Liver (tissue), 9 donors: ENCODE results near the gene HMGCL. TPM values are rescaled to one million over a fixed set of nuclear protein-coding genes. Genes with fewer than 3 reads are reported as not detected.
A peak's percentile ranks its signal among the peaks of the same experiment; 100 is the strongest.
"Not testable (repeated sequence)": the region's sequence is repeated elsewhere in the genome, so short reads cannot be mapped to it uniquely, and the experiment has no call there.

Experiments
- DNase-seq: peaks from one replicate; pipeline ENCODE4 v3.0.0-alpha.2; 2017; ENCODE audit warnings: low spot score
- H3K27ac ChIP-seq, 2 donors: one replicate each; pipeline ENCODE4 v1.7.0; 2013; ENCODE audit warnings: inconsistent platforms in 2 of 2, low read length in 2 of 2, control low read depth in 1 of 2, low read depth in 1 of 2, mild to moderate bottlenecking in 1 of 2
- H3K27me3 ChIP-seq, 4 donors: one replicate each; pipeline versions ENCODE4 v1.6.1 to v1.7.0; 2013; ENCODE audit warnings: low read length in 3 of 4, inconsistent platforms in 1 of 4, mild to moderate bottlenecking in 1 of 4, moderate library complexity in 1 of 4; ENCODE audit not compliant: control insufficient read depth in 4 of 4, insufficient read depth in 4 of 4
- H3K36me3 ChIP-seq, 4 donors: one replicate each; pipeline versions ENCODE4 v1.6.1 to v1.7.0; 2013; ENCODE audit warnings: low read length in 3 of 4, mild to moderate bottlenecking in 3 of 4, low read depth in 1 of 4, moderate library complexity in 1 of 4; ENCODE audit not compliant: control insufficient read depth in 4 of 4, insufficient read depth in 3 of 4
- H3K4me1 ChIP-seq, 4 donors: one replicate each; pipeline versions ENCODE4 v1.6.1 to v1.7.0; 2013; ENCODE audit warnings: low read length in 3 of 4, mild to moderate bottlenecking in 3 of 4, moderate library complexity in 1 of 4; ENCODE audit not compliant: control insufficient read depth in 4 of 4, insufficient read depth in 4 of 4
- H3K4me3 ChIP-seq, 3 donors: one replicate each; pipeline versions ENCODE4 v1.6.1 to v1.7.0; 2013; ENCODE audit warnings: low read length in 3 of 3, control low read depth in 1 of 3, low read depth in 1 of 3, mild to moderate bottlenecking in 1 of 3
- H3K9ac ChIP-seq, 2 donors: one replicate each; pipeline ENCODE4 v1.7.0; 2013; ENCODE audit warnings: low read length in 2 of 2, mild to moderate bottlenecking in 2 of 2, moderate library complexity in 2 of 2, control low read depth in 1 of 2, low read depth in 1 of 2
- H3K9me3 ChIP-seq, 4 donors: one replicate each; pipeline versions ENCODE4 v1.6.1 to v1.7.0; 2013; ENCODE audit warnings: low read length in 3 of 4; ENCODE audit not compliant: control insufficient read depth in 4 of 4
- FOXA1 ChIP-seq: IDR thresholded peaks from 2 replicates; pipeline ENCODE4 v1.6.1; 2016; ENCODE audit warnings: antibody characterized with exemption
- FOXA2 ChIP-seq: IDR thresholded peaks from 2 replicates; pipeline ENCODE4 v1.6.1; 2016; ENCODE audit warnings: antibody characterized with exemption
- HNF4A ChIP-seq, 2 donors: conservative IDR thresholded peaks; 2 replicates each; pipeline ENCODE4 v1.6.1; 2016; ENCODE audit warnings: antibody characterized with exemption in 2 of 2, mild to moderate bottlenecking in 2 of 2
- HNF4G ChIP-seq: IDR thresholded peaks from 2 replicates; pipeline ENCODE4 v1.6.1; 2016; ENCODE audit warnings: antibody characterized with exemption
- JUND ChIP-seq, 2 donors: IDR thresholded peaks; 2 replicates each; pipeline ENCODE4 v1.6.1; 2016; ENCODE audit warnings: antibody characterized with exemption in 2 of 2
- NR2F2 ChIP-seq: IDR thresholded peaks from 2 replicates; pipeline ENCODE4 v1.6.1; 2016; ENCODE audit warnings: antibody characterized with exemption
- RAD21 ChIP-seq, 2 donors: IDR thresholded peaks; 2 replicates each; pipeline ENCODE4 v1.6.1; 2016; ENCODE audit warnings: antibody characterized with exemption in 2 of 2, mild to moderate bottlenecking in 2 of 2
- REST ChIP-seq: IDR thresholded peaks from 2 replicates; pipeline ENCODE4 v1.6.1; 2016; ENCODE audit warnings: antibody characterized with exemption, mild to moderate bottlenecking
- RXRA ChIP-seq, 2 donors: IDR thresholded peaks; 2 replicates each; pipeline ENCODE4 v1.6.1; 2017 to 2018; ENCODE audit warnings: antibody characterized with exemption in 2 of 2, mild to moderate bottlenecking in 1 of 2
- TAF1 ChIP-seq: conservative IDR thresholded peaks from 2 replicates; pipeline ENCODE4 v1.6.1; 2016; ENCODE audit warnings: antibody characterized with exemption, mild to moderate bottlenecking
- YY1 ChIP-seq: IDR thresholded peaks from 2 replicates; pipeline ENCODE4 v1.6.1; 2016; ENCODE audit warnings: antibody characterized with exemption, mild to moderate bottlenecking
- whole genome bisulfite sequencing: extraction: QIAGEN DNeasy Blood & Tissue Kit; methylation state at CpG from one replicate; pipeline ENCODE4 v1.1.7; 2013; 5-methylcytosine and 5-hydroxymethylcytosine counted together
- polyA plus RNA-seq, 2 donors: library from polyadenylated mRNA; stranded (reverse) in 1 of 2; unstranded in 1 of 2; fragments of 200-250 nt in 1 of 2; fragments of >200 nt in 1 of 2; fragmentation: Nextera tagmentation in 1 of 2; extraction: Ambion mirVana in 1 of 2; gene quantifications; one replicate each; pipeline versions ENCODE4 v1.2.1 to v1.2.3, GENCODE V29; 2013 to 2015
- total RNA-seq, 2 donors: library from RNA; depleted of rRNA; stranded (reverse); fragments of >200 nt; gene quantifications; one replicate each; pipeline ENCODE4 v1.2.3, GENCODE V29; 2014
- TF ChIP-seq, protein P1 (sequence below): IDR thresholded peaks from 2 replicates; pipeline ENCODE4 v1.6.1; 2016; ENCODE audit warnings: antibody characterized with exemption
- TF ChIP-seq, protein P2 (sequence below): IDR thresholded peaks from 2 replicates; pipeline ENCODE4 v1.6.1; 2016; ENCODE audit warnings: antibody characterized with exemption
- TF ChIP-seq, protein P3 (sequence below): fragments of 150-350 bp; IDR thresholded peaks from 2 replicates; pipeline ENCODE4 v1.5.1; 2017; ENCODE audit warnings: improper control_type of control experiment, low read depth, low read length; ENCODE audit not compliant: missing input control
- donor health status: healthy.
- donor health status: healthy.
- donor health status: healthy.
- donor health status: healthy.
- donor health status: healthy.

Gene HMGCL
- total and polyA plus RNA-seq, 4 donors, result 68.2 to 198 (median 149) TPM

DNA sequence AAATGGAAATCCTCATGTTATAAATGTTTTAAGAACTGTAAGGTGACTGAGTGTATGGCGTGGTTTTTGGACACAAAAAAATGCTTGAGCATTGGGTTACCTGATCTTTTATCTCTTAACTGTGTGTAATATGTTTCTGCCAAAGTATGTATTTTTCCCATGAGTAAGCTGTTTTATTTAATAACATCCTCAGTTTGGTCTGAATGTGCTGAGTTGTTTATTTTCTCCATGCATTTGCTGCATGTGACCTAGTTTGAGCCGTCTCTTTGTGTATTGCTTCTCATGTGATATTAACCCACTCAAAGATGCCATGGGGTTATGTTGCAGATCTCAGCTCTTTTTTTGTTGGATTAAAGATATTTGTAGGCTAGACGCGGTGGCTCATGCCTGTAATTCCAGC, 40.4 kb downstream of the HMGCL start:
- DNase-seq, result no peak
- 68% methylated on average over 4 of the region's 4 CpGs for WGBS

DNA sequence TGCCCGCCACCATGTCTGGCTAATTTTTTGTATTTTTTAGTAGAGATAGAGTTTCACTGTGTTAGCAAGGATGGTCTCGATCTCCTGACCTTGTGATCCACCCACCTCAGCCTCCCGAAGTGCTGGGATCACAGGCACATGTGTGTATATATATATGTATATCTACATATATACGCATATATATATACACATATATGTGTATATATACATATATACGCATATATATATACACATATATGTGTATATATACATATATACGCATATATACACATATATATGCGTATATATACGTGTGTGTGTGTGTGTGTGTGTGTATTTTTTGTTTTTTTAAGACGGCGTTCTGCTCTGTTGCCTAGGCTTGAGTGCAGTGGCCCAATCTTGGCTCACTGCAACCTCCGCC, 42.1 kb downstream of the HMGCL start:
- WGBS, result 96% methylated on average over 11 of the region's 11 CpGs
- H3K27me3 ChIP-seq, H3K27ac ChIP-seq, H3K9me3 ChIP-seq, DNase-seq, H3K4me3 ChIP-seq, H3K9ac ChIP-seq: not testable (repeated sequence)
- Histone ChIP-seq H3K4me1 (peaks cover 4 to 13% (median 10%) of the 10 kb centered on the region in 4 donors), H3K36me3 (peaks cover 3 to 25% (median 21%) of the 10 kb centered on the region in 4 donors)

More for the DNA sequence above, 40.4 kb downstream of the HMGCL start:
- no peak overlapping the region for H3K9ac ChIP-seq
- H3K27me3 ChIP-seq, result no peaks in the 10 kb centered on the region
- no peak overlapping the region for H3K27ac ChIP-seq
- TF ChIP-seq FOXA2 (no peak), HNF4G (no peak), FOXA1 (no peak)
- TF ChIP-seq, protein P1, sequence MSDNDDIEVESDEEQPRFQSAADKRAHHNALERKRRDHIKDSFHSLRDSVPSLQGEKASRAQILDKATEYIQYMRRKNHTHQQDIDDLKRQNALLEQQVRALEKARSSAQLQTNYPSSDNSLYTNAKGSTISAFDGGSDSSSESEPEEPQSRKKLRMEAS, result no peak
- TF ChIP-seq, protein P2, sequence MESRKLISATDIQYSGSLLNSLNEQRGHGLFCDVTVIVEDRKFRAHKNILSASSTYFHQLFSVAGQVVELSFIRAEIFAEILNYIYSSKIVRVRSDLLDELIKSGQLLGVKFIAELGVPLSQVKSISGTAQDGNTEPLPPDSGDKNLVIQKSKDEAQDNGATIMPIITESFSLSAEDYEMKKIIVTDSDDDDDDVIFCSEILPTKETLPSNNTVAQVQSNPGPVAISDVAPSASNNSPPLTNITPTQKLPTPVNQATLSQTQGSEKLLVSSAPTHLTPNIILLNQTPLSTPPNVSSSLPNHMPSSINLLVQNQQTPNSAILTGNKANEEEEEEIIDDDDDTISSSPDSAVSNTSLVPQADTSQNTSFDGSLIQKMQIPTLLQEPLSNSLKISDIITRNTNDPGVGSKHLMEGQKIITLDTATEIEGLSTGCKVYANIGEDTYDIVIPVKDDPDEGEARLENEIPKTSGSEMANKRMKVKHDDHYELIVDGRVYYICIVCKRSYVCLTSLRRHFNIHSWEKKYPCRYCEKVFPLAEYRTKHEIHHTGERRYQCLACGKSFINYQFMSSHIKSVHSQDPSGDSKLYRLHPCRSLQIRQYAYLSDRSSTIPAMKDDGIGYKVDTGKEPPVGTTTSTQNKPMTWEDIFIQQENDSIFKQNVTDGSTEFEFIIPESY, result no peak
- H3K9me3 ChIP-seq, result no peaks in the 10 kb centered on the region
- H3K36me3 ChIP-seq, result peaks cover 5 to 25% (median 21%) of the 10 kb centered on the region in 4 donors
- no peak overlapping the region for H3K4me3 ChIP-seq
- H3K4me1 ChIP-seq, result peaks cover 0 to under 1% (median 0%) of the 10 kb centered on the region in 4 donors

- no peak for DNase-seq
- Histone ChIP-seq H3K4me3 (no peak overlapping the region), H3K9ac (no peak overlapping the region), H3K36me3 (peaks cover 0 to 7% (median 5%) of the 10 kb centered on the region in 4 donors), H3K27me3 (no peaks in the 10 kb centered on the region), H3K4me1 (peaks cover 6 to 33% (median 24%) of the 10 kb centered on the region in 4 donors), H3K9me3 (no peaks in the 10 kb centered on the region), H3K27ac (no peak overlapping the region)
- WGBS, result 84% methylated on average over 3 of the region's 3 CpGs
- TF ChIP-seq RXRA (IDR thresholded peaks at IDR 0.05) (no peak), FOXA2 (no peak), YY1 (no peak)
Measured at GRCh38 chr1:23779826-23780371, 45.3 kb downstream of the HMGCL start.

GRCh38 chr1:23777979-23778814, 47.0 kb downstream of the HMGCL start, which contains the start of gene PITHD1:
Gene PITHD1, plus strand, starts transcription at chr1:23778418. Its CDS starts 98 bp downstream, at chr1:23778516.
- peak; percentile 89 for DNase-seq
- H3K9ac ChIP-seq, result peak within 1 kb of the TSS; percentile 71 to 92
- no peaks in the 10 kb centered on the region for H3K9me3 ChIP-seq
- H3K27ac ChIP-seq, result peak within 1 kb of the TSS; percentile 85 to 96
- no peaks in the 10 kb centered on the region for H3K27me3 ChIP-seq
- H3K4me1 ChIP-seq, result peaks cover 6 to 42% (median 33%) of the 10 kb centered on the region in 4 donors
- H3K4me3 ChIP-seq, result peak within 1 kb of the TSS; percentile 85 to 93 (median 86)
- peaks cover 0 to 3% (median 1%) of the 10 kb centered on the region in 4 donors for H3K36me3 ChIP-seq
- WGBS, result under 1% methylated on average over 91 of the region's 91 CpGs
- TF ChIP-seq JUND (IDR thresholded peaks at IDR 0.05) (no peak), FOXA1 (no peak), TAF1 (peak; percentile 20), HNF4A (conservative IDR thresholded peaks at IDR 0.05) (peak; percentile 18 to 19), RAD21 (IDR thresholded peaks at IDR 0.05) (no peak), NR2F2 (no peak), RXRA (IDR thresholded peaks at IDR 0.05) (peak in 1 of 2 donors; percentile 8), REST (peak; percentile 59)
- TF ChIP-seq, protein P3, sequence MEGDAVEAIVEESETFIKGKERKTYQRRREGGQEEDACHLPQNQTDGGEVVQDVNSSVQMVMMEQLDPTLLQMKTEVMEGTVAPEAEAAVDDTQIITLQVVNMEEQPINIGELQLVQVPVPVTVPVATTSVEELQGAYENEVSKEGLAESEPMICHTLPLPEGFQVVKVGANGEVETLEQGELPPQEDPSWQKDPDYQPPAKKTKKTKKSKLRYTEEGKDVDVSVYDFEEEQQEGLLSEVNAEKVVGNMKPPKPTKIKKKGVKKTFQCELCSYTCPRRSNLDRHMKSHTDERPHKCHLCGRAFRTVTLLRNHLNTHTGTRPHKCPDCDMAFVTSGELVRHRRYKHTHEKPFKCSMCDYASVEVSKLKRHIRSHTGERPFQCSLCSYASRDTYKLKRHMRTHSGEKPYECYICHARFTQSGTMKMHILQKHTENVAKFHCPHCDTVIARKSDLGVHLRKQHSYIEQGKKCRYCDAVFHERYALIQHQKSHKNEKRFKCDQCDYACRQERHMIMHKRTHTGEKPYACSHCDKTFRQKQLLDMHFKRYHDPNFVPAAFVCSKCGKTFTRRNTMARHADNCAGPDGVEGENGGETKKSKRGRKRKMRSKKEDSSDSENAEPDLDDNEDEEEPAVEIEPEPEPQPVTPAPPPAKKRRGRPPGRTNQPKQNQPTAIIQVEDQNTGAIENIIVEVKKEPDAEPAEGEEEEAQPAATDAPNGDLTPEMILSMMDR, result no peak
- TF ChIP-seq, protein P1, result peak; percentile 51
